Ramos (cell line): ENCODE measurements around the gene TPGS1.

Experiments
- in situ Hi-C: fragments of 300-500 bp; cut with MboI; formaldehyde crosslinking; loops from one replicate; pipeline ENCODE4 v1.14.3; 2022; ENCODE audit warnings: low sequenced_read_pairs; ENCODE audit not compliant: unreplicated experiment

Gene TPGS1

DNA sequence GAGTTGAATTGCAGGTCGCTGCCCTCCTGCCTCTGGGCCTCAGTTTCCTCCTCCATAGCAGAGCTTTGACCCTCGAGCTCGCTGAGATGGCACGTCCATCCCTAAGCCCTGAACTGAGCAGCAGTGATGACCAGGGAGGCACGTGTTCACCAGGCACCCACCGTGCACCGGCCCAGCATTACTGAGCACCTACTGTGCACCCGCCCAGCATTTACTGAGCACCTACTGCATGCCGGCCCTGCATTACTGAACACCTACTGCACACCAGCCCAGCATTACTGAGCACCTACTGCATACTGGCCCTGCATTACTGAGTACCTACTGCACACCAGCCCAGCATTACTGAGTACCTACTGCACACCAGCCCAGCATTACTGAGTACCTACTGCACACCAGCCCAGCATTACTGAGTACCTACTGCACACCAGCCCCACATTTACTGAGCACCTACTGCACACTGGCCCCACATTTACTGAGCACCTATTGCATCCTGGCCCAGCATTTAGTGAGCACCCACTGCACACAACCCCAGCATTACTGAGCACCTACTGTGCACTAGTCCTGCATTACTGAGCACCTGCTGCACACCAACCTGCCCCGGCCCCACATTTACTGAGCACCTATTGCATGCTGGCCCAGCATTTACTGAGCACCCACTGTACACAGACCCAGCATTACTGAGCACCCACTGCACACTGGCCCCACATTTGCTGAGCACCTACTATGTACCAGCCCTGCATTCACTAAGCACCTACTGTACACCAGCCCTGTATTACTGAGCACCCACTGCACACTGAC, 6.3 kb downstream of the TPGS1 start:
- in situ Hi-C loops: no loop called here

- in situ Hi-C loops: no loop called here
These were observed 6.9 kb downstream of the TPGS1 start for GRCh38 chr19:514166-514663.

GRCh38 chr19:517721-518597, 10.7 kb downstream of the TPGS1 start:
- in situ Hi-C loops: no loop called here

DNA sequence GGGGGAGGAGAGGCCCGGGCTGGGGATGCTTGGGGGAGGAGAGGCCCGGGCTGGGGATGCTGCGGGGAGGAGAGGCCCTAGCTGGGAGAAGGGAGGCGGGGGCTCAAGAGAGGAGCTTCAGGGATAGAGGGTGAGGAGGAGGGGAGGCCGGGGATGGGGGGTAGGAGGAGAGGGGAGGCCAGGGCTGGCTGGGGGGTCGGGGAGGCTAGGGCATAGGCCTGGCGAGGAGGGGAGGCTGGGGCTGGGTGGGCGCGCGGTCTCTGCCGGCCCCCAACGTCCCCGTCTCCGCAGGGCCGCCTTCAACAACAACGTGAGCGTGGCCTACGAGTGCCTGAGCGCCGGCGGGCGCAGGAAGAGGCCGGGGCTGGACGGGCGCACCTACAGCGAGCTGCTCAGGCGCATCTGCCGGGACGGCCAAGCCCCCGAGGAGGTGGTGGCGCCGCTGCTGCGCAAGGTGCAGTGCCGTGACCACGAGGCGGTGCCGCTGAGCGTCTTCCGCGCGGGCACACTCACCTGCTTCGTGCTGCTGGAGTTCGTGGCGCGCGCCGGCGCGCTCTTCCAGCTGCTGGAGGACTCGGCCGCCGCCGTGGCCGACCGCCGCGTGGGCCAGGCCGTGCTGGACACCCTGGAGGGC, 11.4 kb downstream of the TPGS1 start:
- in situ Hi-C loops: no loop called here

DNA sequence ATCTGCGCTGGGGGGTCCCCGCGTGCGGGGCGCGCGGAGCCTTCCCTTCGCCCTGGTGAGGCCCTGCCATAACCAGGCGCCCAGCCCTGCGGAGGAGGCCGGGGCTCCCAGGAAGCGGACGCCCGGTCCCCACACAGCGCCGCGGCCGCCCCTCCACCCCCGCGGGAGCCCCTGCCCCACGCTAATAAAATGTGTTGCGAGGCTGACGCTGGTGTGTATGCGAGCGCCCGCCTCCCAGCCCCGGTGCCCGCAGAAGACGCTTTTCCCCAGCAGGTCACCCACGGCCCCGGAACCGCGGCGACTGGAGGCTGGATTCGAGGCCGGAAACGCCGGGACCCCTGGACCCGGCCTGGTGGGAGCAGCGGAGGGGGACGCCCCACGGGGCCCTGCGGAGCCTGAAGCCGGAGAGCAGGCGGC, 12.2 kb downstream of the TPGS1 start:
- in situ Hi-C loops: no loop called here

DNA sequence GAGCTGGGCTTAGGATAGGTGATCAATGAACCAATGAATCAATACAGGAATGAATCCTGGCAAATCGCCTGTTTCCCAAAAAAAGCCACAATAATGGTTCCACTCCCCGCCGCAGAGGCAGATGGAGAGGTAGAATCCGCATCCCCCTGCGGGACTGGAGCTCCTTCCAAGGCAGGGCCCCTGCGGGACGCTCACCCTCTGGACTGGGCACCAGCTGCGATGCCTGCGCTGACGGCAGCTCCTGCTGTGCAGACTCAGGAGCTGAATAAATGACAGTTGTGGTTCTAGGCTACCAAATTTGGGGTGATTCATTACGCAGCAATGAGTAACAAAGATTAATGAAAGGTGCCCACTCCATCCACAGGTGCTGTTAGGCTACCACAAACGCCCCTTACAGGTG, 15.4 kb downstream of the TPGS1 start:
- in situ Hi-C loops: no loop called here

DNA sequence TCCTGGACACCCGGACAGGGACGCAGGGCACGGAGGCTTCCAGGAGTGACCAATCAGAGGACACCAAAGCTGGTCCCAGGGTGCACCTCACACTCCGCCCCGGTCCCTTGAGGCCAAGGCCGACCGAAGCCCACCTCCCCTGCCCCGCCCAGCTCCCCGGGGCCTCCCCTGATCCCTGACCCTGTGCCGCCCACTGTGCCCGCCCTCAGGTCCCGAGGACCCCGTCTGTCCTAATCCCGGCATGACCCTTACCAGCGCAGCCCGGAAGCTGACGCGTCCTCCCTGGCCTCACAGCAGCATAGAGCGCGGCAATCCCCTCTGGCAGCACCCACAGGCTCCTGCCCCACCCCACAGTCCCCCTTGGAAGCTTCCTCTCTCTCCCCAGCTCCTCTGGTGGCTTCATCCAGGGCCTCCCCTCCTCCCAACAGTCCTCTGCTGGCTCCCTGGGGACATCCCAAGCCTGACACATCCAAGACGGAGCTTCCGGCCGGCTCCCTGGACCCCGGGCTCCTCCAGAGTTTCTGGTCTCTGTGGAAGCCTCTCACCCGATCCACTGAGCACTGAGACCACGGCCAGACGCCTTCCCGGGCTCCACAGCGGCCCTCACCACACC, 16.9 kb downstream of the TPGS1 start:
- in situ Hi-C loops: no loop called here

DNA sequence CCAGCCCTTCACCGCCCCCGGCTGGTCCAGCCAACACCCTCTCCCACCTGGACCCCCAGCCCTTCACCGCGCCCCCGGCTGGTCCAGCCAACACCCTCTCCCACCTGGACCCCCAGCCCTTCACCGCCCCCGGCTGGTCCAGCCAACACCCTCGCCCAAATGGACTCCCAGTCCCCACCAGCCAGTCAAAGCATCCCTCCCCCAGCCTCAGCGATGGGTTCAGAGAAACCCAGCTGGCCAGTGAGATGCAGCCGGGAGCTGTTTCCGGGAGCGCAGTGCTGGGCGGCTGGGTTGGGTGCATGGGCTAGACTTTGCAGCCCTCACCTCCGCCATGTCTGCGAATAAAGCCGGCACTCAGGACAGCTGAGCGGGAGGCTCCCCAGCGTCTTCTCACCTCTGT, 17.7 kb downstream of the TPGS1 start:
- in situ Hi-C loops: no loop called here

GRCh38 chr19:525857-526419, 18.6 kb downstream of the TPGS1 start:
- in situ Hi-C loops: no loop called here

GRCh38 chr19:530134-531008, 23.1 kb downstream of the TPGS1 start:
- in situ Hi-C loops: no loop called here

DNA sequence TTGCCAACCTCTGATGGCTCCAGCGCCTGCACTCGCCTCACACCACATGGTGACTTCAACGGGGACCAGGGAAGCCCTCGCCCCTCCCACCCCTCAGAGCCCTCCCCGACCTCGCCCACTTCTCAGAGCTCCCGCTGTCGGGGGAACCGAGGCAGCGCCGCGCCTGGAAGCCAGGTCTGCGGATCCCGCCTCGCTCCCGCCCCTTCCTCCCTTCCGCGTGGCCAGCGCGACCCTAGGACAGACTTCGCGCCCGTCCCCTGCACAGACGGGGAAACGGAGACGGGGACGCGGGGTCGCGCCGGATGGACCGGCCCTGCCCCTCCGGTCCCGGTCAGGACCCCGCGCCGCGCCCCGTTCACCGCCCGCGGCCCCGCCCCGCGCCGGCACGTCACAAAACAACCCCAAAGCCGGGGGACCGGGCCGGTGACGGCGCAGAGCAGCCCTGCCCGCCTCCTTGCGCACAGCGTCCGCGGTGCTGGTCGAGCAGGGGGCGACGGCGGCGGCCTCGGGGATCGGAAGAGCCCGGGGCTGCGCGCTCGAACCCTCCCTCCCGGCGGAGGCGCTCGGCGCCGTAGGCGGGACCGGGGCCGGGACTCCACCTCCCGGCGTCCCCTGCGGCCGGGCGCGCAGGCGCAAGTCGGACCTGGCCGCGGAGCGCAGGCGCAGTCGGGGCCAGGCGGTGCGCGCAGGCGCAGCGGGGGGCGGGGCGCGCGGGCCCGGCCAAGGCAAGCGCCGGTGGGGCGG, 23.9 kb downstream of the TPGS1 start:
- in situ Hi-C loops: no loop called here

DNA sequence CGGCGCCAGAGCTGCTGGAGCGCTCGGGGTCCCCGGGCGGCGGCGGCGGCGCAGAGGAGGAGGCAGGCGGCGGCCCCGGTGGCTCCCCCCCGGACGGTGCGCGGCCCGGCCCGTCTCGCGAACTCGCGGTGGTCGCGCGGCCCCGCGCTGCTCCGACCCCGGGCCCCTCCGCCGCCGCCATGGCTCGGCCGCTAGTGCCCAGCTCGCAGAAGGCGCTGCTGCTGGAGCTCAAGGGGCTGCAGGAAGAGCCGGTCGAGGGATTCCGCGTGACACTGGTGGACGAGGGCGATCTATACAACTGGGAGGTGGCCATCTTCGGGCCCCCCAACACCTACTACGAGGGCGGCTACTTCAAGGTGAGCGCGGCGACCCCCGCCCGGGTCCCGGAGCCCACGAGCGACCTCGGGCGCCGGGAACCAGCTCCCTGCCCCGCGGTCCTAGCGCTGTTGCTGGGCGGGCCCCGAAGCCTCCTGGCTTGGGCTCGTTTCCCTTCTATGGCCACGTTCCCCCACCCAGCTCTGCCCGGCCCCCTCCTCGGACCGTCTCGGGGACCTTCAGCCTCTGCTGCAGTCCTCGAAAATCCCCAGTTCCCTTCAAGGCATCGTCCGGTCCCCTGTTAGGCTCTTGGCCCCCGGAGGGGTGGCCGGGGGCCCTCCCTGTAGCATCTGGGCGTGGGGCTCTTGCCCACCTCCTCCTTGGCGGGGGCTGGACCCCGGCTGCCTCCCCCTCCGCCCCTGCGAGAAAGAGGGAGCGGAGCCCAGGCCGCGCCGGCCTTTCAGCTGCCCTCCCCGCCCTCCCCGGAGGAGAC, 24.7 kb downstream of the TPGS1 start, which contains the start of gene CDC34:
Gene CDC34, plus strand, starts transcription at position 8 of the 808 bp plus-strand sequence. Its CDS starts 172 bp downstream, at position 180.
- in situ Hi-C loops: no loop called here

DNA sequence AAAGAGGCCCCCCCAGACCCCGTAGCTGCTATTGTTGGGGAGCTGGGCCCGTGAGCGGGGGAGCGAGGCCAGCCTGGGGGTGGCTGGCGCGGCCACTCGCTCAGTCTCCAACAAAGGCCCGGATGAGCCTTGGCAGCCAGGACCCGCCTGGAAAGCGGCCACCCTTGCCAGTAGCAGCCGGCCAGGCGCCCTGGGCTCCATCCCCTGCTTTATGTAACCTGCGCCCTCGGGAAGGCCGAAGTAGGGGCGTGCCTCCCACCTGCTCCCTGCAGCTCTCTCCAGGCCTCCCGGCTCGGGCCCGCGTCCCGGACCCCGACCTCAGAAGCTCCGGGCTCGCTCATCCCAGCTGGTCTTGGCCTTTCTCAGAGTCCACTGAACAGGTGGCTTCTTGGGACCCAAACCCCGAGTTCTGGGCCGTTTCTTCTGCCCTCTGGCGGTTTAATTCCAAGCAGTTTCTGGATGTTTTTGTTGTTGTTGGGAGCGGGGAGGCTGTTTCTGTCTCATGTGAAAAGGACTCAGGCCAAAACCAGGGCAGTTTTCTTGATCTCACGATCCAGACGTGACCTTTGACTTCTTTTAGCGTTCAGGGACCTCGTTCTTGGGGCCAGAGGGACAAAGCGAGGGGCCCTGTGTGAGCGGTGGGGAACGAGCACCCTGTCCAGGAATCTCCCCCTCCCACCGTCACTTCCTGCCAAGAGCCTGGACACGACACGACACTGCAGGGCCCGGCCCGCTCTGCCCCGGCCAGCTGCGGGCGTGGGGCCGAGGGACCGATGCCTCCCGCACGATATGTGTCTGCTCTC, 25.5 kb downstream of the TPGS1 start:
- in situ Hi-C loops: no loop called here

DNA sequence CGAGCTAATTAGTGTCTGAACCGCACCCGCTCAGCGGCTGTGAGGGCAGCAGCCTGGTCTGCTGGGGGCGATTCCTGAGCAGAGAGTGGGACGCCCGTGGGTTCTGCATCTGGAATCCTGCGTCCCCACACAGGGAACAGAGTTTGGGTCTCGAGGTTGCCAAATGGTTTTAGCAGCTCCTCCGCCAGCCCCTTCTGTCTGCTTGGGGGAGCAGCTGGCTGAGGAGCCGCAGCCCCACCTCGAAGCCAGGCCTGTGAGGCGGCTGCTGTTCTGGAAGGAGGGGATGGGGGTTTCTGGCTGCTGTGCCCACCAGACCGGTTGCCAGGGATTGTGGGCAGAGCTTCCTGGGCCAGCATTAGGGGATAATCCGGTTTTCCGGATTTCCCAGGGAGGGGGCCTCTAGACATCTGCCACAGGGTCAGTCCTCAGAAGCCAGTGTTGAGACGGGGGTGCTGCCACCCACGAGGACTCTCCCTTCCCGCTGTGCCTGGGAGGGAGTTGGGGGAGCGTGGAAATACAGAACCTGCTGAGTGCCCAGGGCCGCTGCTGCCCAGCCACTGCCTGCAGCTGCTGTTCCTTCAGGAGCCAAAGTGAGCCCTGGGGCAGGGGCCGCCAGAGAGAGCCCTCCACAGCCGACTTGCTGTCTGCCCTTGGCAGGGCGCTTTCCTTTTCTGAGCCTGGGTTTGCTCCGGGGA, 26.2 kb downstream of the TPGS1 start:
- in situ Hi-C loops: no loop called here

DNA sequence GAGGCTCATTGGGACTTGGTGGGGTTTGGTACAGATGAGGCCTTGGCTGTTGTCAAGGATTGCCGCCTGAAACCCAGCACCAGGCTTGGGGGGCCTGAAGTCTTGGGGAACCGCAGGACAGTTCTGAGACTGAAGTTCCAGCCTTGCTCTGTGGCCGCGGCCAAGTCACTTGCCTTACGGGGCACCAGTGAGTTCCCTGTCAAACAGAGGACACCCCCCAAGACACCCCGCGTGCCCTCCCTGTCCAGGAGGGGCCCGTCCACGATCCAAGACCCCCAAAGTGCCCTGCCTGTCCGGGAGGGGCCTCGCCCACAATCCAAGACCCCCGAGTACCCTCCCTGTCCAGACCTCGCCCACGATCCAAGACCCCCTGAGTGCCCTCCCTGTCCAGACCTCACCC, 26.8 kb downstream of the TPGS1 start:
- in situ Hi-C loops: no loop called here
